GM06990 (cell line): ENCODE data around the gene TWIST2.
A peak's percentile ranks its signal among the peaks of the same experiment; 100 is the strongest.

ENCODE experiments used
- DNase-seq: peaks from one replicate; pipeline ENCODE4 v3.0.0-alpha.2; 2011; ENCODE audit not compliant: insufficient read length; ENCODE audit errors: extremely low read depth
- H3K27me3 ChIP-seq: replicated peaks from 2 replicates; pipeline ENCODE4 v1.6.0; 2011; ENCODE audit warnings: low read length; ENCODE audit not compliant: control insufficient read depth, insufficient read depth
- H3K36me3 ChIP-seq: 2 replicates; pipeline ENCODE4 v1.5.1; 2011; ENCODE audit warnings: low read length; ENCODE audit not compliant: control insufficient read depth, insufficient read depth
- H3K4me3 ChIP-seq: replicated peaks from 2 replicates; pipeline ENCODE4 v1.5.1; 2011; ENCODE audit warnings: low read depth, mild to moderate bottlenecking, control low read depth, low read length
- CTCF ChIP-seq: IDR thresholded peaks from 2 replicates; pipeline ENCODE4 v1.5.1; 2011; ENCODE audit warnings: low read length, control low read depth, mild to moderate bottlenecking, inconsistent platforms; ENCODE audit not compliant: insufficient read depth, poor library complexity, severe bottlenecking

Gene TWIST2

GRCh38 chr2:238821944-238822670 is 25.8 kb upstream of the TWIST2 start:
- Histone ChIP-seq H3K27me3 (no peaks in the 10 kb centered on the region; the same call in 1 of the 2 replicates), H3K4me3 (no peak overlapping the region), H3K36me3 (no peaks in the 10 kb centered on the region)
- TF ChIP-seq CTCF = no peak
- no peak for DNase-seq

- no peak overlapping the region for H3K4me3 ChIP-seq
- no peak for TF ChIP-seq CTCF
- DNase-seq = no peak
- H3K36me3 ChIP-seq = no peaks in the 10 kb centered on the region
- H3K27me3 ChIP-seq = no peaks in the 10 kb centered on the region; the same call in 1 of the 2 replicates
Observed at GRCh38 chr2:238822955-238823354, 24.9 kb upstream of the TWIST2 start.

- Histone ChIP-seq H3K36me3 (no peaks in the 10 kb centered on the region), H3K4me3 (no peak overlapping the region), H3K27me3 (no peaks in the 10 kb centered on the region)
- no peak for DNase-seq
- no peak for TF ChIP-seq CTCF
Observed at GRCh38 chr2:238831177-238831576, 16.7 kb upstream of the TWIST2 start.

GRCh38 chr2:238834982-238835381 is 12.9 kb upstream of the TWIST2 start:
- H3K4me3 ChIP-seq = no peak overlapping the region
- no peaks in the 10 kb centered on the region for H3K36me3 ChIP-seq
- H3K27me3 ChIP-seq = no peaks in the 10 kb centered on the region
- no peak for DNase-seq
- TF ChIP-seq CTCF = no peak

- no peaks in the 10 kb centered on the region for H3K27me3 ChIP-seq
- TF ChIP-seq CTCF = peak; percentile 21
- no peak for DNase-seq
- H3K4me3 ChIP-seq = no peak overlapping the region
- no peaks in the 10 kb centered on the region for H3K36me3 ChIP-seq
Observed at GRCh38 chr2:238835726-238836301, 12.1 kb upstream of the TWIST2 start.
